ENCODE measurements around the gene HDAC10. TPM values are rescaled to one million over a fixed set of nuclear protein-coding genes. Genes with fewer than 3 reads are reported as not detected.

The HDAC10 gene, protein sequence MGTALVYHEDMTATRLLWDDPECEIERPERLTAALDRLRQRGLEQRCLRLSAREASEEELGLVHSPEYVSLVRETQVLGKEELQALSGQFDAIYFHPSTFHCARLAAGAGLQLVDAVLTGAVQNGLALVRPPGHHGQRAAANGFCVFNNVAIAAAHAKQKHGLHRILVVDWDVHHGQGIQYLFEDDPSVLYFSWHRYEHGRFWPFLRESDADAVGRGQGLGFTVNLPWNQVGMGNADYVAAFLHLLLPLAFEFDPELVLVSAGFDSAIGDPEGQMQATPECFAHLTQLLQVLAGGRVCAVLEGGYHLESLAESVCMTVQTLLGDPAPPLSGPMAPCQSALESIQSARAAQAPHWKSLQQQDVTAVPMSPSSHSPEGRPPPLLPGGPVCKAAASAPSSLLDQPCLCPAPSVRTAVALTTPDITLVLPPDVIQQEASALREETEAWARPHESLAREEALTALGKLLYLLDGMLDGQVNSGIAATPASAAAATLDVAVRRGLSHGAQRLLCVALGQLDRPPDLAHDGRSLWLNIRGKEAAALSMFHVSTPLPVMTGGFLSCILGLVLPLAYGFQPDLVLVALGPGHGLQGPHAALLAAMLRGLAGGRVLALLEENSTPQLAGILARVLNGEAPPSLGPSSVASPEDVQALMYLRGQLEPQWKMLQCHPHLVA
- 107 TPM for polyA plus RNA-seq (2012; ENCODE audit: insufficient read length, low read depth)

DNA sequence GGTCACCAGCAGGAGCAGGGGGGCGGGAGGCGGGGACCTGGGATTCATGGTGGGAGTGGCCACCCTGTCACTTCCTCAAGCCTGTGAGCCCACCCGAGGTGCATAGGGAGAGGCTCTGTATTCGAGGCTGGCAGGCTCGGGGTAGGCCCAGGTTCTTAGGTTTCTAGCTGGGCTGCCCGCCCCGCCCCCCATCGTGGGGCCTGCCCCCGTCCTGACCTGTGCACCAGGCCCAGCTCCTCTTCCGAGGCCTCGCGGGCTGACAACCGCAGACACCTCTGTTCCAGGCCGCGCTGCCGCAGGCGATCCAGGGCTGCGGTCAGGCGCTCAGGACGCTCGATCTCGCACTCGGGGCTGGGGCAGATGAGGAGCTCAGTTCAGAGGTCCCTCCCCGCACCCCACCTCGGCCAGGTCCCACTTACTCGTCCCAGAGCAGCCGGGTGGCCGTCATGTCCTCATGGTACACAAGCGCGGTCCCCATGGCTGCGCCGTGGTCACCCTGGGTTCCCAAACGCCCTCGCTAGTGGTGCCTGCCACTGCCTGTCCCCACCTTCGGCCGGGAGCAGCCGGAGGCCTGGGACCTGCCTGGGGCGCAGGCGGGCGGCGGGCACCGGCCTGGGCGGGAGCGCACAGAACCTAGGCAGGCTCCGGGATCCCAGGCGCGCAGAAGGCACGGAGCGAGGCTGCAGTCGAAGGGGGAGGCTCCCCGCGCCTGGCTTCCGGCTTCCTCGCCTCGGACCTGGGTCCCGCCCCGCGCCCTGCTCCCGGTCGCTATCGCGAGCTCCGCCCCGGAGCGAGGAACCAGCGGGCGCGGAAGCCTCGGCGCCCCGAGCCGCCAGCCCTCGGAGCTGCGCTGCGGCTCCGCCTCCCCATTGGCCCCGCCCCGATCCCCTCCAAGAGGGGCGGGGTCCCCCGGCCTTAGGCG, at the start of gene HDAC10:
HDAC10 (minus strand) TSS at position 711 of the 922 bp plus-strand sequence; CDS start at position 478, 233 bp downstream.
- no peak; the same call in 1 of the 2 replicates for TF ChIP-seq POLR2AphosphoS5 (IDR thresholded peaks at IDR 0.05; ENCODE audit: low read depth, low read length)
- no peak for TF ChIP-seq FOXP2 (optimal IDR thresholded peaks at IDR 0.05; ENCODE audit: borderline replicate concordance, extremely low read depth, extremely low read length, insufficient read depth)
- TF ChIP-seq TAF1 (IDR thresholded peaks at IDR 0.05; ENCODE audit: borderline replicate concordance, insufficient read depth, low read length), result no peak
- TF ChIP-seq, protein P1, sequence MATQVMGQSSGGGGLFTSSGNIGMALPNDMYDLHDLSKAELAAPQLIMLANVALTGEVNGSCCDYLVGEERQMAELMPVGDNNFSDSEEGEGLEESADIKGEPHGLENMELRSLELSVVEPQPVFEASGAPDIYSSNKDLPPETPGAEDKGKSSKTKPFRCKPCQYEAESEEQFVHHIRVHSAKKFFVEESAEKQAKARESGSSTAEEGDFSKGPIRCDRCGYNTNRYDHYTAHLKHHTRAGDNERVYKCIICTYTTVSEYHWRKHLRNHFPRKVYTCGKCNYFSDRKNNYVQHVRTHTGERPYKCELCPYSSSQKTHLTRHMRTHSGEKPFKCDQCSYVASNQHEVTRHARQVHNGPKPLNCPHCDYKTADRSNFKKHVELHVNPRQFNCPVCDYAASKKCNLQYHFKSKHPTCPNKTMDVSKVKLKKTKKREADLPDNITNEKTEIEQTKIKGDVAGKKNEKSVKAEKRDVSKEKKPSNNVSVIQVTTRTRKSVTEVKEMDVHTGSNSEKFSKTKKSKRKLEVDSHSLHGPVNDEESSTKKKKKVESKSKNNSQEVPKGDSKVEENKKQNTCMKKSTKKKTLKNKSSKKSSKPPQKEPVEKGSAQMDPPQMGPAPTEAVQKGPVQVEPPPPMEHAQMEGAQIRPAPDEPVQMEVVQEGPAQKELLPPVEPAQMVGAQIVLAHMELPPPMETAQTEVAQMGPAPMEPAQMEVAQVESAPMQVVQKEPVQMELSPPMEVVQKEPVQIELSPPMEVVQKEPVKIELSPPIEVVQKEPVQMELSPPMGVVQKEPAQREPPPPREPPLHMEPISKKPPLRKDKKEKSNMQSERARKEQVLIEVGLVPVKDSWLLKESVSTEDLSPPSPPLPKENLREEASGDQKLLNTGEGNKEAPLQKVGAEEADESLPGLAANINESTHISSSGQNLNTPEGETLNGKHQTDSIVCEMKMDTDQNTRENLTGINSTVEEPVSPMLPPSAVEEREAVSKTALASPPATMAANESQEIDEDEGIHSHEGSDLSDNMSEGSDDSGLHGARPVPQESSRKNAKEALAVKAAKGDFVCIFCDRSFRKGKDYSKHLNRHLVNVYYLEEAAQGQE (IDR thresholded peaks at IDR 0.05; ENCODE audit: insufficient read depth in 1 of 2, low read depth in 2 of 2, low read length in 2 of 2), result no peak
- no peak for TF ChIP-seq SIN3A (IDR thresholded peaks at IDR 0.05; ENCODE audit: borderline replicate concordance, insufficient read depth, low read length)

DNA sequence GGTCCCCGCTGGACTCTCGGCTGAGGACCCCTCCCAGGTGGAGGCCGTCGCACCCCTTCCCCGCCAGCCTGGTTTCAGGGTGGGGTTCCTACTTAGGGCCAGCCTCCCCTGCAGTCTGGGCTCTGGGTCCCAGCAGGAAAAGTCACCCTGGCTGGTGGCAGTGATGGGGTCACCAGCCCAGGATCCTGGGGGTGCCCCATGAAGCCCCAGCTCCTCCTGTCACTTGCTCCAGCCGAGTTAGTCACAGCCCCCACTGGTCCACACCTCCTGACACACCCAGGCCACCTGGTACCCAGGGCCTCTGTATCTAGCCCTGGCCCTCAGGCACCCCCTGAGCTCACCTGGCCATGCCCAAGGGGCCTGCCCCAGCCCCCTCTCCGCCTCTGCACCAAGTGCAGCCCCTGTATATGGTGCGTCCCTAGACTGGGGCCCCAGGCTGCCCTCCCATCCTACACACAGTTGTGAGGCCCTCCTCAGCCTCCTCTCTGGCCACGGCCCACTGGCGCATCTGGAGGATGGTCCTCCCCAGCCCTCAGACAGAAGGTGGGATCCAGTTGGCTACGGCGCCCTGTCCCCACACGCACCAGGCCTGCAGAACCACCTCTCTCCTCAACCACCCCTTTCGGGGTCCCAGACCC, 49.7 kb upstream of the HDAC10 start:
- no peak for TF ChIP-seq TAF1 (IDR thresholded peaks at IDR 0.05; ENCODE audit: borderline replicate concordance, insufficient read depth, low read length)
- TF ChIP-seq POLR2AphosphoS5 (IDR thresholded peaks at IDR 0.05; ENCODE audit: low read depth, low read length), result no peak
- TF ChIP-seq, protein P1 (IDR thresholded peaks at IDR 0.05; ENCODE audit: insufficient read depth in 1 of 2, low read depth in 2 of 2, low read length in 2 of 2), result no peak
- no peak for TF ChIP-seq FOXP2 (optimal IDR thresholded peaks at IDR 0.05; ENCODE audit: borderline replicate concordance, extremely low read depth, extremely low read length, insufficient read depth)

DNA sequence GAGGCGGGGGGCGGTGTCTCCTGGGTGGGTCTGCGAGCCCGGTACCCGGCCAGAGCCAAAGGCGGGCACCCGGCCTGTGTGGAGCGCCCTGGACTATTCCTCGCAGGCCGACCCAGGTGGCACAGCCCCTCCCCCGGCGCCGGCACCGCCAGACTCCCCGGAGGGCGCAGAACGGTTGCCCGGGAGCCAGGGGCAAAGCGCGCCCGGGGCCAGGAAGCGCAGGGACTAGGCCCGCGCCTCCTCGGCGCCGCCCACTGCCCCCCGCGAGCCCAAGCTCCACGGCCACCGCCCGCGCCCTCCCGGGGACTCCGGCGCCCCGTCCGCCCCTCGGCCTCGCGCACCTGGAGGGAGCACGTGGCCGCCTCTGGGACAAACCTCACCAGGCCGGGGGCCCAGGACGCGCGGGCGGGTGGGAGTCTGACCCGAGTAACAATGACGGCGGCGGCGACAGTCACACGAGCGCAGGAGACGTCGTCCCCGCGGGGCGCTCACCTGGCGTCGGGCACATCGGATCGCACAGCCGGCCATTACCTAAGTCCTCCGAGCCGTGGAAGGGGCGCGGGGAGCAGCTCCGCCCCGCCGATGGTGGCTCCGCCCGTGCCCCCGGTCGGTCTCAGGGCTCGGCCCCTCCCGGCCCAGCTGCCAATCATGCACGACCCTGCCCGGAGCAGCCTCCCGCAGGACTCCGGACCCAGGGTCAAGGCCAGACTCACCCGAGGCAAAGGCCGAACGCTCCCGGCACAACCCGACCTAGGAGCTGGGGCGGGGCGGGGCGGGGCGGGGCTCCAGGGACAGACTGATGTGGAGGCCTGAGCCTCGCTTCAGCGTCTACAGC, 48.9 kb upstream of the HDAC10 start:
- TF ChIP-seq FOXP2 (optimal IDR thresholded peaks at IDR 0.05; ENCODE audit: borderline replicate concordance, extremely low read depth, extremely low read length, insufficient read depth) (no peak), POLR2AphosphoS5 (IDR thresholded peaks at IDR 0.05; ENCODE audit: low read depth, low read length) (no peak), SIN3A (IDR thresholded peaks at IDR 0.05; ENCODE audit: borderline replicate concordance, insufficient read depth, low read length) (no peak), TAF1 (IDR thresholded peaks at IDR 0.05; ENCODE audit: borderline replicate concordance, insufficient read depth, low read length) (no peak)
- TF ChIP-seq, protein P1 (IDR thresholded peaks at IDR 0.05; ENCODE audit: insufficient read depth in 1 of 2, low read depth in 2 of 2, low read length in 2 of 2), result no peak
